Psoas muscle (tissue), 8 donors: ENCODE measurements around the gene THAP6. TPM values are rescaled to one million over a fixed set of nuclear protein-coding genes. Genes with fewer than 3 reads are reported as not detected.
"Not testable (repeated sequence)": the region's sequence is repeated elsewhere in the genome, so short reads cannot be mapped to it uniquely, and the experiment has no call there.

Experiments used
- ATAC-seq, 4 donors: fragments of 200-7000 bp; cut with Tn5 transposase; one replicate each; pipeline ENCODE4 v1.9.1; 2020; ENCODE audit warnings: moderate library complexity in 3 of 4, mild to moderate bottlenecking in 2 of 4
- DNase-seq, 2 donors: peaks; one replicate each; pipeline ENCODE4 v3.0.0-alpha.2; 2020
- H3K27ac ChIP-seq: fragments of 200-600 bp; one replicate; pipeline ENCODE4 v1.8.0; 2022
- H3K27me3 ChIP-seq, 3 donors: fragments of 200-600 bp in 1 of 3; one replicate each; pipeline versions ENCODE4 v1.6.1 to v1.8.0; 2013 to 2022; ENCODE audit warnings: low read length in 2 of 3, mild to moderate bottlenecking in 2 of 3, moderate library complexity in 1 of 3; ENCODE audit not compliant: insufficient read depth in 3 of 3
- H3K36me3 ChIP-seq, 2 donors: fragments of 200-600 bp in 1 of 2; one replicate each; pipeline versions ENCODE4 v1.6.1 to v1.8.0; 2013 to 2022; ENCODE audit warnings: low read depth in 1 of 2, mild to moderate bottlenecking in 1 of 2, moderate library complexity in 1 of 2; ENCODE audit not compliant: insufficient read depth in 1 of 2
- H3K4me1 ChIP-seq: fragments of 200-600 bp; one replicate; pipeline ENCODE4 v1.8.0; 2022
- H3K4me3 ChIP-seq: fragments of 200-600 bp; one replicate; pipeline ENCODE4 v1.8.0; 2022; ENCODE audit warnings: mild to moderate bottlenecking
- H3K9me3 ChIP-seq: fragments of 200-600 bp; one replicate; pipeline ENCODE4 v1.8.0; 2022
- CTCF ChIP-seq: fragments of 200-600 bp; IDR thresholded peaks from one replicate; pipeline ENCODE4 v1.8.0; 2022; ENCODE audit warnings: antibody characterized with exemption
- WGBS, 3 donors: extraction: QIAGEN DNeasy Blood & Tissue Kit; methylation state at CpG; one replicate each; pipeline versions ENCODE4 v1.1.6 to v1.1.7; 2013; 5-methylcytosine and 5-hydroxymethylcytosine counted together
- intact Hi-C, 2 donors: fragments of 100-400 bp; cut with DNase I; formaldehyde crosslinking; loops; one replicate each; pipeline versions ENCODE4 v1.11.0 to v1.14.2; 2022
- polyA plus RNA-seq, 3 donors: library from polyadenylated mRNA; stranded (reverse); fragments of 200-250 nt; gene quantifications; one replicate each; pipeline ENCODE4 v1.2.3, GENCODE V29; 2013
- total RNA-seq, 4 donors: library from RNA; stranded (reverse); fragmentation: NEBNext Ultra II Directional in 2 of 4; extraction: Animal tissue kit (Norgen Biotek cat#: 25700) in 2 of 4; gene quantifications; one replicate each; pipeline versions ENCODE4 v1.2.1 to v1.2.4, GENCODE V29; 2021 to 2023
- donor health status: healthy with polysubstance abuse.
- donor health status: DM: no; HTN: no; CAD: no; lungs with moderate emphysema.
- donor health status: Bipolar disorder and iron deficiency.
- donor health status: healthy.
- donor health status: DM: yes; HTN: yes; CAD: no.
- donor health status: DM: no; HTN: no; CAD: no.
- donor health status: DM: no; HTN: no; CAD: no.
- donor health status: DM: yes; HTN: yes; CAD: no.

The THAP6 gene
- total and polyA plus RNA-seq, 7 donors = 3.8 to 17.8 (median 13.1) TPM

DNA sequence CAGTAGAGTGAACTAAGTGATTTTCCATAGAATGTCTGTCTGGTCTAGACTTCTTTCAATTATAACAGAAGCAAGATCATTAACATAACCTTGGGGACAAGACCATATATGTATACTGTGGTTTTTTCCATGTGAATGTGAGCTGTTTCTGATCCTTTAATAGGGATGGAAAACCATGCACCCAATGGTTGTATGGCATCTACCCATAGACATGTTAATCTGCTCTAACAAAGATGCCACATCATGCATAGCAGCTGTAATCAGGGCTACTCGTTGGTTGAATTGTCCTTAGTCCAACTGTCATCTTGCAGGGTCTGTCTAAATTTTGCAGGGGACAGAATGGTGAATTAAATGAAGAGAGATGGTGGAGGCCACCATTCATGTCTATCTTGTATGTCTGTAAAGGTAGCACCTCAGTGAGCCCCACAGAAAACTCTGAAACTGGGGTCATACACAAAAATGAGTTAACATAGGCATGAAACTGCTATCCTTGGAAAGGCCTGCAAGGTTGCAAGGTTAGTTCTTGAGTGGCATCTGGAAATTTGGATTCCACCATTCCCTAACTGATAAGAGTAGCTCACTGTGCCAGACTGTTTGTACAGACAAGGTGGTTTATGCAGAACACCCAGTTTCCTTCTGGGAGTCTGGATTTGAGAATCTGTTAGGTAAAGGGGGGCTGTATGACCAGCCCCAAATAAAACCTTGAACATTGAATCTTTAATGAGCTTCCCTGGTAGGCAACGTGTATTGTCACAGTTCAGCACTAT lies 16.5 kb downstream of the THAP6 start:
- TF ChIP-seq CTCF = no peak
- WGBS, 3 donors = 93 to 97% (median 94%) methylated on average over 2 of the region's 2 CpGs
- intact Hi-C loops = no loop called here
- no peak overlapping the region for H3K4me3 ChIP-seq
- DNase-seq (no peak), ATAC-seq (no peak)
- H3K9me3 ChIP-seq = no peaks in the 10 kb centered on the region
- H3K36me3 ChIP-seq = peaks cover 3 to 59% of the 10 kb centered on the region in 2 donors
- H3K4me1 ChIP-seq = no peaks in the 10 kb centered on the region
- no peaks in the 10 kb centered on the region for H3K27me3 ChIP-seq
- no peak overlapping the region for H3K27ac ChIP-seq

DNA sequence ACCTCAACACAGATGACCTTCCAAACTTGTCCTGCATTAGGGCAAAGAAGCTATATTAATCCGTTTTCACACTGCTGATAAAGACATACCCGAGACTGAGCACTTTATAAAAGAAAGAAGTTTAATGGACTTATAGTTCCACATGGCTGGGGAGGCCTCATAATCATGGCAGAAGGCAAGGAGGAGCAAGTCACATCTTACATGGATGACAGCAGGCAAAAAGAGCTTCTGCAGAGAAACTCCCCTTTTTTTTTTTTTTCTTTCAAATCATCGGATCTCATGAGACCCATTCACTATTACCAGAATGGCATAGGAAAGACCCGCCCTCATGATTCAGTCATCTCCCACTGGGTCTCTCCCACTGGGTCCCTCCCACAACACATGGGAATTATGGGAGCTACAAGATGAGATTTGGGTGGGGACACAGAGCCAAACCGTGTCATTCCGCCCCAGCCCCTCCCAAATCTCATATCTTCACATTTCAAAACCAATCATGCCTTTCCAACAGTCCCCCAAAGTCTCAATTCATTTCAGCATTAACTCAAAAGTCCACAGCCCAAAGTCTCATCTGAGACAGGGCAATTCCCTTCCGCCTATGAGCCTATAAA lies 17.4 kb downstream of the THAP6 start:
- H3K27me3 ChIP-seq, H3K4me1 ChIP-seq, ATAC-seq, H3K9me3 ChIP-seq, H3K27ac ChIP-seq, intact Hi-C loops, H3K4me3 ChIP-seq, DNase-seq: not testable (repeated sequence)
- peaks cover 3 to 50% of the 10 kb centered on the region in 2 donors for H3K36me3 ChIP-seq
- 75 to 98% (median 92%) methylated on average over 7 of the region's 7 CpGs for WGBS, 3 donors

GRCh38 chr4:75533339-75533887 lies 19.1 kb downstream of the THAP6 start:
- not testable (repeated sequence) for ATAC-seq

DNA sequence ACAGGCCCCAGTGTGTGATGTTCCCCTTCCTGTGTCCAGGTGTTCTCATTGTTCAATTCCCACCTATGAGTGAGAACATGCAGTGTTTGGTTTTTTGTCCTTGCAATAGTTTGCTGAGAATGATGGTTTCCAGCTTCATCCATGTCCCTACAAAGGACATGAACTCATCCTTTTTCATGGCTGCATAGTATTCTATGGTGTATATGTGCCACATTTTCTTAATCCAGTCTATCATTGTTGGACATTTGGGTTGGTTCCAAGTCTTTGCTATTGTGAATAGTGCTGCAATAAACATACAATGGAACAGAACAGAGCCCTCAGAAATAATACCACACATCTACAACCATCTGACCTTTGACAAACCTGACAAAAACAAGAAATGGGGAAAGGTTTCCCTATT lies 19.7 kb downstream of the THAP6 start:
- H3K4me1 ChIP-seq, intact Hi-C loops, H3K9me3 ChIP-seq, ATAC-seq, H3K4me3 ChIP-seq, H3K27me3 ChIP-seq, DNase-seq, H3K27ac ChIP-seq: not testable (repeated sequence)
- H3K36me3 ChIP-seq = peaks cover 8 to 39% of the 10 kb centered on the region in 2 donors

More at GRCh38 chr4:75533339-75533887, 19.1 kb downstream of the THAP6 start:
- H3K4me3 ChIP-seq, DNase-seq, H3K9me3 ChIP-seq, H3K27me3 ChIP-seq, intact Hi-C loops, H3K27ac ChIP-seq, H3K4me1 ChIP-seq: not testable (repeated sequence)
- H3K36me3 ChIP-seq = peaks cover 3 to 39% of the 10 kb centered on the region in 2 donors
- 95 to 96% (median 96%) methylated on average over 4 of the region's 4 CpGs for WGBS, 3 donors

GRCh38 chr4:75537308-75537707 lies 23.0 kb downstream of the THAP6 start:
- H3K4me1 ChIP-seq, H3K27ac ChIP-seq, ATAC-seq, DNase-seq, H3K4me3 ChIP-seq, intact Hi-C loops, H3K9me3 ChIP-seq, H3K27me3 ChIP-seq: not testable (repeated sequence)
- 92 to 93% (median 92%) methylated on average over 6 of the region's 6 CpGs for WGBS, 3 donors
- H3K36me3 ChIP-seq = peaks cover 5 to 35% of the 10 kb centered on the region in 2 donors

DNA sequence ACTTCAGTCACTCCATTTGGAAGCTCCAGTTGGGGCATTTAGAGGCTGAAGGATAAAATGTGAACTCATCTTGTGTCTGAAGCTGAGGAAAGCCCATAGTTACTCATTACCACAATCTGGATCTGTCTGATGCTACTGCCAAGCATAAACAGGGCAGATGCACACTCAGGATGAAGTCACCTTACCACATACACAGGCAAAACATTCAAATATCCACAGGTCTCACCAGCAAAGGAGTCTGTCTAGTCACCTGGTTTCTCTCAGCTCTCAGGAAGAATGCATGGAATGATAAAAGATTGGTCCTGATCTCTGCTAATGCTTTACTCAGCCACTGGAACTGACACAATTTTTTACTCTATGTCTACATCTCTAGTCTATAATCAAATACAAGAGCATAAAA lies 28.6 kb downstream of the THAP6 start:
- no peaks in the 10 kb centered on the region for H3K27me3 ChIP-seq
- DNase-seq = no peak
- H3K4me1 ChIP-seq = no peaks in the 10 kb centered on the region
- H3K9me3 ChIP-seq = no peaks in the 10 kb centered on the region
- H3K36me3 ChIP-seq = peaks cover 10 to 60% of the 10 kb centered on the region in 2 donors
- TF ChIP-seq CTCF = no peak
- no peak overlapping the region for H3K27ac ChIP-seq
- intact Hi-C loops = no loop called here
- no peak overlapping the region for H3K4me3 ChIP-seq
- ATAC-seq = no peak

DNA sequence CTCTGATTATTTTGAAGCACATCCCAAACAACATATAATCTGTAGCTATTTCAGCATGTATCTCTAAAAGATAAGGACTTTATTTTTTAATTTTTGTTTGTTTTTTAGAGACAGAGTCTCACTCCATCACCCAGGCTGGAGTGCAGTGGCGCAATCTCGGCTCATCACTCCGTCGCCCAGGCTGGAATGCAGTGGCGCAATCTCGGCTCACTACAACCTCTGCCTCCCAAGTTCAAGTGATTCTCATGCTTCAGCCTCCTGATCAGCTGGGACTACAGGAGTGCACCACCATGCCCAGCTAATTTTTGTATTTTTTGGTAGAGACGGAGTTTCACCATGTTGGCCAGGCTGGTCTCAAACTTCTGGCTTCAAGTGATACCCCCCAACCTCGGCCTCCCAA lies 29.9 kb downstream of the THAP6 start:
- ATAC-seq, intact Hi-C loops: not testable (repeated sequence)

More for the DNA sequence above, 29.9 kb downstream of the THAP6 start:
- DNase-seq, H3K27ac ChIP-seq, H3K27me3 ChIP-seq, H3K4me1 ChIP-seq, H3K4me3 ChIP-seq, H3K9me3 ChIP-seq: not testable (repeated sequence)
- 91 to 96% (median 92%) methylated on average over 8 of the region's 8 CpGs for WGBS, 3 donors
- peaks cover 5 to 51% of the 10 kb centered on the region in 2 donors for H3K36me3 ChIP-seq
